KMS-11 (cell line): ENCODE results near the gene MAL.

ENCODE experiments used
- H2AFZ ChIP-seq: fragments of 200-600 bp; sonication (generic); 2 replicates; pipeline ENCODE4 v1.6.1; 2016; ENCODE audit warnings: antibody characterized with exemption, mixed run types, low read depth
- H3K27ac ChIP-seq: fragments of 200-600 bp; sonication (generic); 2 replicates; pipeline ENCODE4 v1.6.1; 2016; ENCODE audit warnings: mild to moderate bottlenecking, mixed run types
- H3K27me3 ChIP-seq: fragments of 200-600 bp; sonication (generic); 2 replicates; pipeline ENCODE4 v1.6.1; 2017; ENCODE audit warnings: mild to moderate bottlenecking, low read depth, mixed run types, moderate library complexity; ENCODE audit not compliant: insufficient read depth
- H3K36me3 ChIP-seq: fragments of 200-600 bp; sonication (generic); 2 replicates; pipeline ENCODE4 v1.6.1; 2017; ENCODE audit warnings: mild to moderate bottlenecking, mixed run types; ENCODE audit not compliant: insufficient read depth
- H3K4me1 ChIP-seq: fragments of 200-600 bp; sonication (generic); 2 replicates; pipeline ENCODE4 v1.6.1; 2016; ENCODE audit warnings: mild to moderate bottlenecking, low read depth, mixed run types; ENCODE audit not compliant: poor library complexity, severe bottlenecking
- H3K4me2 ChIP-seq: fragments of 200-600 bp; sonication (generic); 2 replicates; pipeline ENCODE4 v1.7.0; 2016; ENCODE audit warnings: mild to moderate bottlenecking, mixed run types
- H3K4me3 ChIP-seq: fragments of 200-600 bp; sonication (generic); IDR thresholded peaks from 2 replicates; pipeline ENCODE4 v1.6.1; 2017; ENCODE audit warnings: low read depth, low read length, mixed read lengths; ENCODE audit not compliant: insufficient read depth
- H3K79me2 ChIP-seq: fragments of 200-600 bp; sonication (generic); 2 replicates; pipeline ENCODE4 v1.6.1; 2016; ENCODE audit warnings: low read depth, mixed run types; ENCODE audit not compliant: insufficient read depth
- H3K9ac ChIP-seq: fragments of 200-600 bp; sonication (generic); 2 replicates; pipeline ENCODE4 v1.6.1; 2016; ENCODE audit warnings: mild to moderate bottlenecking, mixed run types
- H4K20me1 ChIP-seq: fragments of 200-600 bp; sonication (generic); 2 replicates; pipeline ENCODE4 v1.6.1; 2016; ENCODE audit warnings: mild to moderate bottlenecking, mixed run types; ENCODE audit not compliant: insufficient read depth
- TF ChIP-seq, protein P1 (sequence below): fragments of 200-600 bp; sonication (generic); conservative IDR thresholded peaks from 2 replicates; pipeline ENCODE4 v1.6.1; 2017; ENCODE audit warnings: low read depth, mild to moderate bottlenecking, antibody characterized with exemption, low read length, moderate library complexity, mixed read lengths

Gene MAL

DNA sequence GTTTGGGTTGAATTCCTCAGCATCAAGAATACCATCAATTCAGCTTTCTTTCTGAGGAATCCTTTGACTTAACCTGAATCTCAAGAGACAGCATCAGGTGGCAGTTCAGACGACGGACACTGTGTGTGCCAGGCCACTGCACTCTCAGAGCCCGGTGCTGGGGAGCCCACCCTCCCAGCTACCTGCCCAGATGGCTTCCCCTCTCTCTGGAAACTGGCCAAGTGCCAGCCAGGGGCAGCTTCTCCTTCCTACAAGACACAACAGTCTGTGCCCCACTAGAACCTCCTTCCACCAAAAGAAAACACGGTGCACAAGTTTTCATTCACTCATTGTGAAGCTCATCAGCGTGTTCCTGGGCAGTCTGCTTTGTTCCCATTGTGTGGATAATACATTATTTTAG is 28.5 kb downstream of the MAL start:
- no peak overlapping the region for H3K27ac ChIP-seq
- no peak overlapping the region for H3K4me3 ChIP-seq
- no peak overlapping the region for H3K4me2 ChIP-seq
- H3K9ac ChIP-seq = no peak overlapping the region
- no peaks in the 10 kb centered on the region for H3K27me3 ChIP-seq
- H3K36me3 ChIP-seq = no peaks in the 10 kb centered on the region
- no peak overlapping the region for H2AFZ ChIP-seq
- TF ChIP-seq, protein P1, sequence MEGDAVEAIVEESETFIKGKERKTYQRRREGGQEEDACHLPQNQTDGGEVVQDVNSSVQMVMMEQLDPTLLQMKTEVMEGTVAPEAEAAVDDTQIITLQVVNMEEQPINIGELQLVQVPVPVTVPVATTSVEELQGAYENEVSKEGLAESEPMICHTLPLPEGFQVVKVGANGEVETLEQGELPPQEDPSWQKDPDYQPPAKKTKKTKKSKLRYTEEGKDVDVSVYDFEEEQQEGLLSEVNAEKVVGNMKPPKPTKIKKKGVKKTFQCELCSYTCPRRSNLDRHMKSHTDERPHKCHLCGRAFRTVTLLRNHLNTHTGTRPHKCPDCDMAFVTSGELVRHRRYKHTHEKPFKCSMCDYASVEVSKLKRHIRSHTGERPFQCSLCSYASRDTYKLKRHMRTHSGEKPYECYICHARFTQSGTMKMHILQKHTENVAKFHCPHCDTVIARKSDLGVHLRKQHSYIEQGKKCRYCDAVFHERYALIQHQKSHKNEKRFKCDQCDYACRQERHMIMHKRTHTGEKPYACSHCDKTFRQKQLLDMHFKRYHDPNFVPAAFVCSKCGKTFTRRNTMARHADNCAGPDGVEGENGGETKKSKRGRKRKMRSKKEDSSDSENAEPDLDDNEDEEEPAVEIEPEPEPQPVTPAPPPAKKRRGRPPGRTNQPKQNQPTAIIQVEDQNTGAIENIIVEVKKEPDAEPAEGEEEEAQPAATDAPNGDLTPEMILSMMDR = no peak
- no peaks in the 10 kb centered on the region for H4K20me1 ChIP-seq
- H3K4me1 ChIP-seq = no peaks in the 10 kb centered on the region
- H3K79me2 ChIP-seq = no peaks in the 10 kb centered on the region

DNA sequence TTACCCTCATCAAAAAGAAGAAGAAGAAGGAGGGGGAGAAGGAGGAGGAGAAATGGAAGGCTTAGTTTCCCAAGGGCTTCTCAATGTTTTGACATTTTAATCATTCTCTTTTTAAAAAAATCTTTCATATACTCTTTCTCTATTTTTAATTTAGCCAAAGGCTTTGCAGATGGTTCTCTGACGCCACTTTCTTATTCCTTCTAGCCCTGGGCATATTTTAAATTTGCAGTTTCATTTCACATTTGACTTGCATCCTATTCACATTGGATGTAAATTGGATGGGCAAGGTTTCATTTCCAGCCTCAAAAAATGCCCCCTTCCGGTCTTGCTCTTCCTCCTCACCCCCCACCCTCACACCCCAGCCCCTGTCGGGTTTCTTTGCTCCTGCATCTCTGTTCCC is 29.8 kb downstream of the MAL start:
- H3K27ac ChIP-seq = no peak overlapping the region
- no peaks in the 10 kb centered on the region for H3K27me3 ChIP-seq
- no peaks in the 10 kb centered on the region for H3K79me2 ChIP-seq
- H4K20me1 ChIP-seq = no peaks in the 10 kb centered on the region
- no peaks in the 10 kb centered on the region for H3K4me1 ChIP-seq
- no peak overlapping the region for H2AFZ ChIP-seq
- no peaks in the 10 kb centered on the region for H3K36me3 ChIP-seq
- H3K4me3 ChIP-seq = no peak overlapping the region
- H3K4me2 ChIP-seq = no peak overlapping the region
- TF ChIP-seq, protein P1 = no peak
- no peak overlapping the region for H3K9ac ChIP-seq

DNA sequence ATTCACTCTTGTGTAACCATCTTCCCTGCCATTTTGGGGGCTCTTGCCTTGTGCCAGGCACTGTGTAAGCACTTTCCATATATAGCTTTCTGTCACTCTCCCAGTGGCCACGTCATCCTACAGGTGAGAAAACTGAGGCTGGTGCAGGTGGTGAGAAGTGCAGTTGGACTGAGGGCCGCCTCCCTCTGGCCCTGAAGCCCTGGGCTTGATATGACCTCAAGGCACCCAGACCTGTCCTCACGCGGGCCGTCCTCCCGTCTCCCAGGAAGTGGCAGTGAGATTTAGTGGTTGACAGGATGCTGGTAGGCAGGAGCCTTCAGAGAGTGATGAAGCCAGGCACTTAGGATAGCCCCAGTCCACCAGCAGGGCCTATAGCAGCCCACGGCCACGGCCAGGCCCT is 30.5 kb downstream of the MAL start:
- Histone ChIP-seq H3K4me2 (no peak overlapping the region), H3K27ac (no peak overlapping the region), H3K27me3 (no peaks in the 10 kb centered on the region)

DNA sequence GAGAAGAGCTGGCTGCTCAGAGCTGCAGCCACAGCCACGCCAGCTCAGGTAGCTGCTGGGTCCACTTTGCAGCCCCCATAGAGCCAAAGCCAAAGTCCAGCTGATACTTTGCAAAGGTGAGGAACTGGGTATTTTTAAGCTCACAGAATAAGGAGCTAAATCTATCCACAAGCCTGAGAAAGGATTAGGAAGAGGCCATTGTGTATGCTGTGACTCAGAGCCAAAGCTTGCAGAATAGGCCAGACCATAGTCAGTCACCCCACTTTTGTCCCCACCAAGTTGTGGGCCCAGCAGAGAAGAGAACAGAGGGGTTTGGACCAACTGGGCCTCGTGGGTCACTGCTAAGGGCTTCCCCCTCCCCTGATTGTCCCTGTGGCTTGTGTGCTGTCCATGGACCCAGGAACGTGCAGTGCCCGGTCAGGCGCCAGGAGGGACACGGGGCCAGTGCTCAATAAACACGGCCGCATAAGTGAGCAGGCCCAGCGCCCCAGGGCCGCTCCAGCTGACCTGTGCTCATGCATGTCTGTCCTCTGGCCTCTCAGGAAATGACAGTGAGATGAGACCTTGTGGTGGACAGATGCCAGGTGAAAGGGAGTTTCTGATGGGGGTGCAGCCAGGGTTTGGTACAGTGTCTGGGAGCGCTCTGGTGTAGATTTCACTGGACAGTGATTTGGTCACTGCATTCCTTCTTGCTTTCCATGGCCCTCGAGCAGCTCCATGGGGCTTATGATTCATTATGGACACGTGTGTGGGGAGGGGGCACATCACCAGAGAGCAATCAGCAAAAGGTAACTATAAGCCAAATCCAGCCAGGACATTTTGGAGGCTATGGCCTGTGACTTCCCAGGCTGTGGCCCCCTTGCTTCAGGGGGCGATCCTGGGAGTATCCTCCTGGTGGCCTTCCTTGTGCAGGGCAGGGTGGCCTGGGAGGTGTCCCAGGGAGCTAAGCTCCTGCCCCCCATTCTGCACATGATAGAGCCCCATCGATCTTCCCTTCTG is 31.3 kb downstream of the MAL start:
- H2AFZ ChIP-seq = no peak overlapping the region
- TF ChIP-seq, protein P1 = no peak
- no peaks in the 10 kb centered on the region for H3K4me1 ChIP-seq
- no peak overlapping the region for H3K9ac ChIP-seq
- no peak overlapping the region for H3K4me3 ChIP-seq
- H3K79me2 ChIP-seq = no peaks in the 10 kb centered on the region
- H3K27me3 ChIP-seq = no peaks in the 10 kb centered on the region
- H3K27ac ChIP-seq = no peak overlapping the region
- no peaks in the 10 kb centered on the region for H3K36me3 ChIP-seq
- H3K4me2 ChIP-seq = no peak overlapping the region
- no peaks in the 10 kb centered on the region for H4K20me1 ChIP-seq

More for the DNA sequence above, 30.5 kb downstream of the MAL start:
- no peaks in the 10 kb centered on the region for H4K20me1 ChIP-seq
- H3K9ac ChIP-seq = no peak overlapping the region
- no peak overlapping the region for H2AFZ ChIP-seq
- no peak overlapping the region for H3K4me3 ChIP-seq
- H3K79me2 ChIP-seq = no peaks in the 10 kb centered on the region
- no peaks in the 10 kb centered on the region for H3K36me3 ChIP-seq
- TF ChIP-seq, protein P1 = no peak
- H3K4me1 ChIP-seq = no peaks in the 10 kb centered on the region
